ENCODE measurements around the gene PRLR.

PRLR gene

DNA sequence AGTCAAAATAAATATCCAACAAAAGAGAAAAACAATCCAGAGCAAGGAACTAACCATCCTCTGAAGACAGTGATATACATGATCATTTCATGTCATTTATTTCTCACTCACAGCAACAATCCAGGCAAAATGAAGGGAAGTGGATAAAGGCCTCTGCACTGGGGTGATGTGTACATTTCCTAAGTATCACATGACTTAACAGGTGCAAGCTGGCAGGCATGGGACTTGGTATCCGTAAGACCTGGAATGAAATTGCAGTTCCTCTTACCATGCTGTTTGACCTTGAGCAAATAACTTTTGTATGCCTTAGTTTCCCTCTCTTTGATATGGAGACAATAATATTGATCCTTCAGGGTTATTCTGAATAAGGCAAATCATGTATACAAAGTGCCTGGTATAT is 77.6 kb downstream of the PRLR start:
- H3K79me2 ChIP-seq (ENCODE audit: low read length) = no peaks in the 10 kb centered on the region

DNA sequence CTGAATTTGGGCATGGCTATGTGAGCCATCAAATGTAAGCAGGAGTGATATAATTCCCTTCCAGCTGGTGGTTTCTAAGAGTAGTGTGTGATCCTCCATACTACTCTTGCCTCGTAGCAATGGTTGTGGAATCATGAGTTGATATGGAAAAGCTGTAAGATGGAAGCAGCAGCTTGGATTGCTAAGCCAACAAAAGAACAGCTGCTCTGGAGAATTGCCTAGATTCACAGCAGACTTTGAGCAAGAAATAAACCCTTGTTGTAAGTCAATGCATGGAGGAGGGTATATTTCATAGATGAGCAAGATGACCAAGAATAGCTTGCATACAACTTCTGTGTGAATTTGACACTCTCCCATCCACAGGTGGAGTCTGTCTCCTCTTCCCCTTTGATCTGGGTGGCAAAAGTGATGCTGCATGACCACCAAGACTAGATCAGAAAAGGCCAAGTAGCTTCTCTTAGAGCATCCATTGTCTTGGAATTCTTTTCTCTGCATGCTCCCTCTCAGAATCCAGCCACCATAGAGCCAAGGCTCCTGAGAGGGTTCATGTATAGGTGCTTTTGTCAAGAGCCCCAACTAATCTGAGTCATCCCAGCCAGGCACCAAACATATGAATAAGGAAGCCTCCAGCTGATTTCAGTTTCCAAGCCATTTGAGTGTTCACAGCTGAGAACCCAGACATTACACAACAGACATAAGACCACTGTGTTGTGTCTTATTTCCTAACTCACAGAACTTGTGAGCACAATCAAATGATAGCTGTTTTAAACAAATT is 79.0 kb downstream of the PRLR start:
- Histone ChIP-seq H3K79me2 (ENCODE audit: low read length) (no peaks in the 10 kb centered on the region), H3K4me2 (ENCODE audit: low read length) (no peak overlapping the region), H3K4me3 (ENCODE audit: low read length) (no peak overlapping the region), H3K9ac (ENCODE audit: low read length) (no peak overlapping the region), H3K9me3 (ENCODE audit: insufficient read depth, low read length) (no peaks in the 10 kb centered on the region), H4K20me1 (ENCODE audit: insufficient read depth, low read length) (no peaks in the 10 kb centered on the region), H3K27ac (ENCODE audit: low read length) (no peak overlapping the region), H3K36me3 (replicated peaks; ENCODE audit: low read depth, low read length) (no peaks in the 10 kb centered on the region), H3K27me3 (ENCODE audit: low read depth, low read length) (no peaks in the 10 kb centered on the region), H3K4me1 (ENCODE audit: low read length) (peaks cover 7% of the 10 kb centered on the region), H2AFZ (ENCODE audit: low read depth, low read length) (no peak overlapping the region)
- TF ChIP-seq, protein P1, sequence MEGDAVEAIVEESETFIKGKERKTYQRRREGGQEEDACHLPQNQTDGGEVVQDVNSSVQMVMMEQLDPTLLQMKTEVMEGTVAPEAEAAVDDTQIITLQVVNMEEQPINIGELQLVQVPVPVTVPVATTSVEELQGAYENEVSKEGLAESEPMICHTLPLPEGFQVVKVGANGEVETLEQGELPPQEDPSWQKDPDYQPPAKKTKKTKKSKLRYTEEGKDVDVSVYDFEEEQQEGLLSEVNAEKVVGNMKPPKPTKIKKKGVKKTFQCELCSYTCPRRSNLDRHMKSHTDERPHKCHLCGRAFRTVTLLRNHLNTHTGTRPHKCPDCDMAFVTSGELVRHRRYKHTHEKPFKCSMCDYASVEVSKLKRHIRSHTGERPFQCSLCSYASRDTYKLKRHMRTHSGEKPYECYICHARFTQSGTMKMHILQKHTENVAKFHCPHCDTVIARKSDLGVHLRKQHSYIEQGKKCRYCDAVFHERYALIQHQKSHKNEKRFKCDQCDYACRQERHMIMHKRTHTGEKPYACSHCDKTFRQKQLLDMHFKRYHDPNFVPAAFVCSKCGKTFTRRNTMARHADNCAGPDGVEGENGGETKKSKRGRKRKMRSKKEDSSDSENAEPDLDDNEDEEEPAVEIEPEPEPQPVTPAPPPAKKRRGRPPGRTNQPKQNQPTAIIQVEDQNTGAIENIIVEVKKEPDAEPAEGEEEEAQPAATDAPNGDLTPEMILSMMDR (IDR thresholded peaks at IDR 0.05; ENCODE audit: low read depth, low read length) = no peak
- no peak for TF ChIP-seq EZH2phosphoT487 (IDR thresholded peaks at IDR 0.05; ENCODE audit: low read depth)

More for the DNA sequence above, 77.6 kb downstream of the PRLR start:
- no peaks in the 10 kb centered on the region for H3K36me3 ChIP-seq (replicated peaks; ENCODE audit: low read depth, low read length)
- H4K20me1 ChIP-seq (ENCODE audit: insufficient read depth, low read length) = no peaks in the 10 kb centered on the region
- H3K27ac ChIP-seq (ENCODE audit: low read length) = no peak overlapping the region
- H3K27me3 ChIP-seq (ENCODE audit: low read depth, low read length) = no peaks in the 10 kb centered on the region
- peaks cover 7% of the 10 kb centered on the region for H3K4me1 ChIP-seq (ENCODE audit: low read length)
- H2AFZ ChIP-seq (ENCODE audit: low read depth, low read length) = no peak overlapping the region
- H3K9ac ChIP-seq (ENCODE audit: low read length) = no peak overlapping the region
- no peak overlapping the region for H3K4me2 ChIP-seq (ENCODE audit: low read length)
- H3K4me3 ChIP-seq (ENCODE audit: low read length) = no peak overlapping the region
- H3K9me3 ChIP-seq (ENCODE audit: insufficient read depth, low read length) = no peaks in the 10 kb centered on the region
- TF ChIP-seq EZH2phosphoT487 (IDR thresholded peaks at IDR 0.05; ENCODE audit: low read depth) = no peak
- TF ChIP-seq, protein P1 (IDR thresholded peaks at IDR 0.05; ENCODE audit: low read depth, low read length) = no peak

DNA sequence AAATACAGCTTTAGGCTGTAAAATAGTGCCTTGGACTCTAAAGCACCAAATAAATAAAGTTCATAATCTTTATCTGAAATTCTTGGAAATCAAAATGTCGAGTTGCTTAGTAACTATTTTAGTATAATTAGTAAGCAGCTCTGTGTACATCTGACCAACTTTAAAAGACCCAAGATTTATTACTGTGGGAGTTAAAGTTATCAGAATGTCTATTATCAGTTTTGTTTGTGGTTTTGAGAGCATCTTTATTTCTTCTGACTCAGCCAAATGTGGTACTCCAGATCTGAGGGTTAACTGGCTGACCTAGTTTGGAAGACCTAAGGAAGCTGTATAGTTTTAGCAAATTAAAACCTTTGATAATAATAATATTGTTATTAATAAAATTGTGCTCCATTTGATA is 81.2 kb downstream of the PRLR start:
- Histone ChIP-seq H3K4me2 (ENCODE audit: low read length) (no peak overlapping the region), H3K27ac (ENCODE audit: low read length) (no peak overlapping the region), H2AFZ (ENCODE audit: low read depth, low read length) (no peak overlapping the region), H3K36me3 (replicated peaks; ENCODE audit: low read depth, low read length) (no peaks in the 10 kb centered on the region), H3K4me3 (ENCODE audit: low read length) (no peak overlapping the region), H3K9me3 (ENCODE audit: insufficient read depth, low read length) (no peaks in the 10 kb centered on the region), H3K27me3 (ENCODE audit: low read depth, low read length) (no peaks in the 10 kb centered on the region), H3K4me1 (ENCODE audit: low read length) (peaks cover 7% of the 10 kb centered on the region), H4K20me1 (ENCODE audit: insufficient read depth, low read length) (no peaks in the 10 kb centered on the region), H3K79me2 (ENCODE audit: low read length) (no peaks in the 10 kb centered on the region), H3K9ac (ENCODE audit: low read length) (no peak overlapping the region)
- no peak for TF ChIP-seq EZH2phosphoT487 (IDR thresholded peaks at IDR 0.05; ENCODE audit: low read depth)
- TF ChIP-seq, protein P1 (IDR thresholded peaks at IDR 0.05; ENCODE audit: low read depth, low read length) = no peak

GRCh38 chr5:35146406-35146805 is 83.9 kb downstream of the PRLR start:
- Histone ChIP-seq H3K27me3 (ENCODE audit: low read depth, low read length) (no peaks in the 10 kb centered on the region), H3K4me2 (ENCODE audit: low read length) (no peak overlapping the region), H3K36me3 (replicated peaks; ENCODE audit: low read depth, low read length) (no peaks in the 10 kb centered on the region), H2AFZ (ENCODE audit: low read depth, low read length) (no peak overlapping the region), H3K27ac (ENCODE audit: low read length) (no peak overlapping the region), H3K79me2 (ENCODE audit: low read length) (no peaks in the 10 kb centered on the region), H3K4me1 (ENCODE audit: low read length) (no peaks in the 10 kb centered on the region), H3K9ac (ENCODE audit: low read length) (no peak overlapping the region), H3K4me3 (ENCODE audit: low read length) (no peak overlapping the region), H4K20me1 (ENCODE audit: insufficient read depth, low read length) (no peaks in the 10 kb centered on the region), H3K9me3 (ENCODE audit: insufficient read depth, low read length) (no peaks in the 10 kb centered on the region)
- TF ChIP-seq EZH2phosphoT487 (IDR thresholded peaks at IDR 0.05; ENCODE audit: low read depth) = no peak
- TF ChIP-seq, protein P1 (IDR thresholded peaks at IDR 0.05; ENCODE audit: low read depth, low read length) = no peak

Data from OCI-LY3 (cell line).